K562 (cell line): ENCODE data around the gene WFDC9.

Experiments
- CHD1 ChIP-seq: fragments of 200-600 bp; sonication (generic); IDR thresholded peaks from one replicate; pipeline ENCODE4 v1.6.1; 2012; ENCODE audit warnings: mild to moderate bottlenecking, moderate library complexity, low read length, inconsistent platforms
- CTCF ChIP-seq, 3 experiments: IDR thresholded peaks in 2 of 3; conservative IDR thresholded peaks in 1 of 3; 2 replicates each; pipeline ENCODE4 v1.5.1; 2011 to 2012; ENCODE audit warnings: low read length in 3 of 3, mild to moderate bottlenecking in 3 of 3, control low read depth in 2 of 3, improper control_type of control experiment in 1 of 3, inconsistent platforms in 1 of 3, low read depth in 1 of 3, mixed read lengths in 1 of 3, moderate library complexity in 1 of 3; ENCODE audit not compliant: insufficient read depth in 2 of 3
- EZH2 ChIP-seq: IDR thresholded peaks from 2 replicates; pipeline ENCODE4 v1.6.1; 2012; ENCODE audit warnings: low read depth, mild to moderate bottlenecking, inconsistent platforms, low read length, borderline replicate concordance
- IRF1 ChIP-seq: sonication (generic); formaldehyde crosslinking; IDR thresholded peaks from 2 replicates; pipeline ENCODE4 v1.8.0; 2022; ENCODE audit warnings: missing genetic modification reagents, mild to moderate bottlenecking, borderline replicate concordance
- POLR2A ChIP-seq: fragments of 450-650 bp; conservative IDR thresholded peaks from 2 replicates; pipeline ENCODE4 v1.6.1; 2016
- POLR2AphosphoS5 ChIP-seq: IDR thresholded peaks from 2 replicates; pipeline ENCODE4 v1.6.1; 2011; ENCODE audit warnings: mild to moderate bottlenecking, low read depth, low read length, moderate library complexity; ENCODE audit not compliant: control insufficient read depth, insufficient read depth
- TGIF2 ChIP-seq: sonication (generic); formaldehyde crosslinking; IDR thresholded peaks from 2 replicates; pipeline ENCODE4 v1.8.1; 2022; ENCODE audit warnings: mild to moderate bottlenecking, missing genetic modification reagents, moderate library complexity
- ZNF12 ChIP-seq: sonication (generic); formaldehyde crosslinking; IDR thresholded peaks from 2 replicates; pipeline ENCODE4 v1.4.0; 2020; ENCODE audit warnings: mild to moderate bottlenecking, missing genetic modification reagents

- no peak for TF ChIP-seq POLR2A
- no peak for TF ChIP-seq ZNF12
- no peak for TF ChIP-seq TGIF2 (CRISPR knock-in tag)
- TF ChIP-seq EZH2 = no peak
- TF ChIP-seq CTCF (IDR thresholded peaks at IDR 0.05 in 2 of 3, conservative IDR thresholded peaks at IDR 0.05 in 1 of 3; ENCODE audit: insufficient read depth in 2 of 3, low read depth in 1 of 3, low read length in 3 of 3) = no peak
- TF ChIP-seq IRF1 (CRISPR knock-in tag) = no peak
- no peak for TF ChIP-seq POLR2AphosphoS5
- no peak for TF ChIP-seq CHD1
Measured at GRCh38 chr20:45593498-45593897, 37.6 kb downstream of the WFDC9 start.
